Measurements from ENCODE around the gene MDFI. TPM values are rescaled to one million over a fixed set of nuclear protein-coding genes. Genes with fewer than 3 reads are reported as not detected.

Gene MDFI
- polyA plus RNA-seq, 1 experiment = 0.19 TPM

GRCh38 chr6:41641352-41641925, 3.2 kb downstream of the MDFI start:
- POLR2A ChIA-PET = no interaction called here
- Histone ChIP-seq H3K27ac (ENCODE audit: low read depth, low read length) (no peak overlapping the region), H3K4me3 (ENCODE audit: low read depth, low read length) (no peak overlapping the region), H3K27me3 (ENCODE audit: control insufficient read depth, insufficient read depth, low read length) (peaks cover 90% of the 10 kb centered on the region), H3K9me3 (ENCODE audit: control insufficient read depth, insufficient read depth, low read length) (no peaks in the 10 kb centered on the region; the same call in 1 of the 2 replicates)
- CTCF ChIA-PET = no interaction called here
- TF ChIP-seq CTCF (IDR thresholded peaks at IDR 0.05; ENCODE audit: low read depth, low read length) = no peak
- DNase-seq (ENCODE audit: low read depth, low spot score) = no peak

GRCh38 chr6:41642090-41642959, 4.1 kb downstream of the MDFI start:
- CTCF ChIA-PET = no interaction called here
- Histone ChIP-seq H3K4me3 (ENCODE audit: low read depth, low read length) (no peak overlapping the region), H3K27me3 (ENCODE audit: control insufficient read depth, insufficient read depth, low read length) (peaks cover 83% of the 10 kb centered on the region), H3K9me3 (ENCODE audit: control insufficient read depth, insufficient read depth, low read length) (no peaks in the 10 kb centered on the region; the same call in 1 of the 2 replicates), H3K27ac (ENCODE audit: low read depth, low read length) (no peak overlapping the region)
- DNase-seq (ENCODE audit: low read depth, low spot score) = no peak
- TF ChIP-seq CTCF (IDR thresholded peaks at IDR 0.05; ENCODE audit: low read depth, low read length) = no peak
- POLR2A ChIA-PET = no interaction called here

- Histone ChIP-seq H3K4me3 (ENCODE audit: low read depth, low read length) (no peak overlapping the region), H3K27ac (ENCODE audit: low read depth, low read length) (no peak overlapping the region), H3K9me3 (ENCODE audit: control insufficient read depth, insufficient read depth, low read length) (no peaks in the 10 kb centered on the region; the same call in 1 of the 2 replicates), H3K27me3 (ENCODE audit: control insufficient read depth, insufficient read depth, low read length) (peaks cover 78% of the 10 kb centered on the region)
- ChIA-PET CTCF (no interaction called here), POLR2A (no interaction called here)
- no peak for DNase-seq (ENCODE audit: low read depth, low spot score)
- no peak for TF ChIP-seq CTCF (IDR thresholded peaks at IDR 0.05; ENCODE audit: low read depth, low read length)
These were observed 5.0 kb downstream of the MDFI start for GRCh38 chr6:41642960-41643898.

GRCh38 chr6:41643899-41644269, 5.6 kb downstream of the MDFI start:
- H3K27ac ChIP-seq (ENCODE audit: low read depth, low read length) = no peak overlapping the region
- no peaks in the 10 kb centered on the region; the same call in 1 of the 2 replicates for H3K9me3 ChIP-seq (ENCODE audit: control insufficient read depth, insufficient read depth, low read length)
- H3K4me3 ChIP-seq (ENCODE audit: low read depth, low read length) = no peak overlapping the region
- ChIA-PET POLR2A (no interaction called here), CTCF (no interaction called here)
- no peak for DNase-seq (ENCODE audit: low read depth, low spot score)
- peaks cover 72% of the 10 kb centered on the region for H3K27me3 ChIP-seq (ENCODE audit: control insufficient read depth, insufficient read depth, low read length)
- no peak for TF ChIP-seq CTCF (IDR thresholded peaks at IDR 0.05; ENCODE audit: low read depth, low read length)

Data from AG04450 (cell line).